Activated naive CD4-positive, alpha-beta T cell treated with anti-CD3 and anti-CD28 coated beads, Interleukin-2, amount 50 U/mL, for 24 hours (primary cell): ENCODE measurements around the gene HECW1.

ENCODE experiments used
- H3K27ac Mint-ChIP-seq: one replicate; pipeline ENCODE4 v1.8.0; 2021; ENCODE audit warnings: mild to moderate bottlenecking, mixed read lengths
- H3K27me3 Mint-ChIP-seq: one replicate; pipeline ENCODE4 v1.8.0; 2021; ENCODE audit warnings: mixed read lengths
- H3K36me3 Mint-ChIP-seq: one replicate; pipeline ENCODE4 v1.8.0; 2021; ENCODE audit warnings: mixed read lengths
- H3K4me1 Mint-ChIP-seq: one replicate; pipeline ENCODE4 v1.8.0; 2021; ENCODE audit warnings: mixed read lengths
- H3K4me3 Mint-ChIP-seq: one replicate; pipeline ENCODE4 v1.8.0; 2021; ENCODE audit warnings: mild to moderate bottlenecking, mixed read lengths
- H3K9me3 Mint-ChIP-seq: one replicate; pipeline ENCODE4 v1.8.0; 2021; ENCODE audit warnings: mixed read lengths

Gene HECW1

DNA sequence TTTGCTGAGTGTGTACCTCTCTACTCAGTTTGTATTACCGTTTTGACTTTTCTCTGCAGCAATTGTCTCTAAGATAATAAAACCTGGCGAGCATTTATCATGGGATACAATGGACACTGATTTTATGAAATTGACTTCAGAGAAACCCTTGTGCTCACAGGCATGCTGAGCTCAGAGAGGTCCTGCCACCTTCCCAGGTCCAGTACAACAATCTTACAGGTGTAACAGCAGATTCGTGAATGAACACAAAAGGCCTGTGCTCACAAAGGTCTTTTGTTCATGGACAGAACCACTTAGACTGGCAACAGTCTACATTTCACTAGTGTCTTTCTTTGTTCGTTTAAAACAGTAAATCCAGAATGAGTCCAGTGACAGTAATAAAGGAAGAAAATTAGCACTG is 43.2 kb downstream of the HECW1 start:
- no peak overlapping the region for H3K4me3 Mint-ChIP-seq
- no peak overlapping the region for H3K27ac Mint-ChIP-seq
- H3K27me3 Mint-ChIP-seq: peaks cover 12% of the 10 kb centered on the region
- no peaks in the 10 kb centered on the region for H3K36me3 Mint-ChIP-seq
- H3K4me1 Mint-ChIP-seq: no peaks in the 10 kb centered on the region
- no peaks in the 10 kb centered on the region for H3K9me3 Mint-ChIP-seq

DNA sequence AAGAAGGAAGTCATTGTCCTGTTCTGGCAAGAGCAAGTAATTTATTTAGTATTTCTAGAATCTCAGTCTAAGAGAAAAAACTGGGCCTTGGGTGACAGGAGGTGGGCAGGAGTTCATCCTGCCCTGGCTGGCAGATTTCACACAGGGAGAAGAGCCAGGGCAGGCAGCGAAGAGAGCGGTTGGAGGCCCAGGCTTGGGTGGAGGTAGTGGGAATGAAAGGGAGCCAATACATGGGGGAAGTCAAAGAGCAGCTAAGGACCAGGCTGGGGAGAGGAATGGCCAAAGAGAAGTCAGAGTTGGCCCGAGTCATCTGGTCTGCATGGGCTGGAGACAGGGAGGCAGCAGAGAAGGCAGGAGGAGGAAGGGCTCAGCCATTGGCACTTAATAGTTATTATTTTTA is 51.4 kb downstream of the HECW1 start:
- Mint-ChIP-seq H3K4me1 (no peaks in the 10 kb centered on the region), H3K36me3 (no peaks in the 10 kb centered on the region), H3K4me3 (no peak overlapping the region), H3K27ac (no peak overlapping the region), H3K27me3 (peaks cover 2% of the 10 kb centered on the region), H3K9me3 (no peaks in the 10 kb centered on the region)

GRCh38 chr7:43164757-43165156 is 52.3 kb downstream of the HECW1 start:
- Mint-ChIP-seq H3K4me3 (no peak overlapping the region), H3K4me1 (no peaks in the 10 kb centered on the region), H3K9me3 (no peaks in the 10 kb centered on the region), H3K36me3 (no peaks in the 10 kb centered on the region), H3K27me3 (peaks cover 2% of the 10 kb centered on the region), H3K27ac (no peak overlapping the region)

- Mint-ChIP-seq H3K27me3 (peaks cover 2% of the 10 kb centered on the region), H3K4me1 (no peaks in the 10 kb centered on the region), H3K27ac (no peak overlapping the region), H3K36me3 (no peaks in the 10 kb centered on the region), H3K9me3 (no peaks in the 10 kb centered on the region), H3K4me3 (no peak overlapping the region)
Measured at GRCh38 chr7:43166686-43167085, 54.2 kb downstream of the HECW1 start.

- Mint-ChIP-seq H3K9me3 (no peaks in the 10 kb centered on the region), H3K4me3 (no peak overlapping the region), H3K27ac (no peak overlapping the region), H3K36me3 (no peaks in the 10 kb centered on the region), H3K27me3 (no peaks in the 10 kb centered on the region), H3K4me1 (no peaks in the 10 kb centered on the region)
Measured at GRCh38 chr7:43169076-43169475, 56.6 kb downstream of the HECW1 start.

DNA sequence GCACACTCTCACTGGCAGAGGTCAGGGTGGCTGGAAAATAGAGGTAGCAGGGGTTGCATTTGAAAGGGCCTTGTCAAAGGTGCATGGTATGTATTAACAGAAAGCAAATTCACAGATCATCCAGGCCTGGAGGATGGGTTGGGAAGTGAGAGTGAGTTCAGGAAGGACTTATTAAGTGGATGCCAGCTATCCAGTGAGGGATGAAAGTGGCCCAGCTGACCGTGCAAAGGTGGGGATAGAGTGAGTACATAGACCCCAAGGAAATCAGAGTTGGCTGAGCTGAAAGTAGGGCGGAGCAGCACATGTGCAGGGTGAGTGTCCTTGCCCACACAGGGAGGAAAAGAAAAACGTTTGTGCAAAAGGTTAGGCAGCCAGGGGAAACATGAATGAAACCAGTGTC is 58.1 kb downstream of the HECW1 start:
- no peak overlapping the region for H3K4me3 Mint-ChIP-seq
- H3K27ac Mint-ChIP-seq: no peak overlapping the region
- no peaks in the 10 kb centered on the region for H3K9me3 Mint-ChIP-seq
- no peaks in the 10 kb centered on the region for H3K27me3 Mint-ChIP-seq
- H3K4me1 Mint-ChIP-seq: no peaks in the 10 kb centered on the region
- H3K36me3 Mint-ChIP-seq: no peaks in the 10 kb centered on the region

DNA sequence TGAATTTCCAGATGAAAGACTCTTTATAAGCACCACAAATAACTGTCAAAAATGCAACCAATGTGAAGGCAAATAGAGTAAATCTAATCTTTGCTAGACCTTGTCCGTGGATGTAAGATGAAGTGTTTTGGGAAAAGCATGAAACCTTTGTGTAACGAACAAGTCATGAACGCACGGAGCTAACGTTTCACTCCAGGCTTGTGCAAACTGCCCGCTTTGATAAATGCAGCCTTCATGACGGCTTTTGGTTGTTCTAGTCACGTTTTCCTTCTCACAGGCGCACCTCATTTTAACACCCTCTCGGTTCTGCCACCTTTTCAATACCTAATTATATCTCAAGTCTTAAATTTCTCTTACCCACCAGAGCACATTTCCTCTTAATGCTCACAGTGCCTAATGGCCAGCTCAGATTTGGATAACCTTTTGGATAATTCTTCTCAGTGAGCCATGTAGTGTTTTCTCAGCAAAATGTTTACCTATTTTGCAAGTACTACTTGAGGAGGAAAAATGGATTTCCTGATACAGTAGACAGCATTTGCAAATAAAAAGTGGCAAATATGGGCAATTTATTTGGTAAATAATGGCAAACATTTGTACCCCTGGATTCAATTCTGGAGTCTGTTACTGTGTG is 63.2 kb downstream of the HECW1 start:
- Mint-ChIP-seq H3K27ac (no peak overlapping the region), H3K4me1 (no peaks in the 10 kb centered on the region), H3K9me3 (no peaks in the 10 kb centered on the region), H3K27me3 (no peaks in the 10 kb centered on the region), H3K36me3 (no peaks in the 10 kb centered on the region), H3K4me3 (no peak overlapping the region)

GRCh38 chr7:43179393-43179792 is 66.9 kb downstream of the HECW1 start:
- H3K36me3 Mint-ChIP-seq: no peaks in the 10 kb centered on the region
- no peak overlapping the region for H3K4me3 Mint-ChIP-seq
- H3K27ac Mint-ChIP-seq: no peak overlapping the region
- H3K9me3 Mint-ChIP-seq: no peaks in the 10 kb centered on the region
- no peaks in the 10 kb centered on the region for H3K4me1 Mint-ChIP-seq
- peaks cover 6% of the 10 kb centered on the region for H3K27me3 Mint-ChIP-seq

- Mint-ChIP-seq H3K27ac (no peak overlapping the region), H3K27me3 (peaks cover 6% of the 10 kb centered on the region), H3K9me3 (no peaks in the 10 kb centered on the region), H3K4me1 (no peaks in the 10 kb centered on the region), H3K36me3 (no peaks in the 10 kb centered on the region), H3K4me3 (no peak overlapping the region)
Measured at GRCh38 chr7:43192806-43193460, 80.5 kb downstream of the HECW1 start.

GRCh38 chr7:43193893-43194292 is 81.4 kb downstream of the HECW1 start:
- Mint-ChIP-seq H3K27me3 (peaks cover 4% of the 10 kb centered on the region), H3K4me3 (no peak overlapping the region), H3K4me1 (no peaks in the 10 kb centered on the region), H3K9me3 (no peaks in the 10 kb centered on the region), H3K27ac (no peak overlapping the region), H3K36me3 (no peaks in the 10 kb centered on the region)

- H3K4me1 Mint-ChIP-seq: no peaks in the 10 kb centered on the region
- no peaks in the 10 kb centered on the region for H3K9me3 Mint-ChIP-seq
- H3K36me3 Mint-ChIP-seq: no peaks in the 10 kb centered on the region
- no peak overlapping the region for H3K27ac Mint-ChIP-seq
- H3K27me3 Mint-ChIP-seq: peaks cover 3% of the 10 kb centered on the region
- no peak overlapping the region for H3K4me3 Mint-ChIP-seq
Measured at GRCh38 chr7:43195256-43195655, 82.8 kb downstream of the HECW1 start.

DNA sequence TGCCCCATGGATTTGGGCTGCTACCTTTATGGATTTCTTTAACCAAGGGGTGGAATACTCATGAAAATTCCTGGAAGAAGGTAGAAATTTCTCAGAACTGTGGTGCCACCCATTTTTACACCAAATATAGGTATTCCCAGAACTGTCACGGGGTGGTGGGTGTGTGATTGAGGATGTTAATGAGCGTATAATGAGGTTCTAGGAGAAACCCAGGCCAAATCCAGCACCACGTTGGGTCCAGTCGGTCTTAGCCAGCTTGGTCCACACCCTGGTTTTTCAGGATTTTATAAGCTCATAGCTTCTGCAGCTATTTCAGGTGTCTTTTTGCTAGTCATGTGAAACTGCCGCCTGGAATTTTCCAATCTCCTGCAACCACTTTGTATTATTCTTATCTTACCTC is 83.3 kb downstream of the HECW1 start:
- H3K27me3 Mint-ChIP-seq: peaks cover 7% of the 10 kb centered on the region
- H3K4me3 Mint-ChIP-seq: no peak overlapping the region

DNA sequence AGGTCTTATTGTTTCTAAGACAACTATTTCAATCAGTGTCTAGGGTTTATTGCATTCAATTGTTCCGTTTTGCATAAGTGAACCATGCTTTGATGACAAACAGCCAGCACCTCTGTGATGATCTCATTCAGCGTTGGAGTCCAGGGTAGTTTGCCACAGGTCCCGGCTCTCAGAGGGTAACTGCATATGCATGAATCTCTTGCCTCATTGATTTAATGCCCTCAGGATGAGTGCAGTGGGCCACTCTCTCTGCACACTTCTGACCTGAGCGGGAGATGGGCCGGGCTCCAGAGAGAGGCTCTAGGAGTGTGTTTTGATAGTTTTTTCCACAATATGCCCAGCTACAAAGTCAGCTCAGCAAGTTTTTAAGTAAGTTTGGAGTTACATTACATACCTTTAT is 83.9 kb downstream of the HECW1 start:
- Mint-ChIP-seq H3K27me3 (peaks cover 7% of the 10 kb centered on the region), H3K36me3 (no peaks in the 10 kb centered on the region), H3K4me3 (no peak overlapping the region), H3K4me1 (no peaks in the 10 kb centered on the region), H3K9me3 (no peaks in the 10 kb centered on the region), H3K27ac (no peak overlapping the region)

More for the DNA sequence above, 83.3 kb downstream of the HECW1 start:
- no peak overlapping the region for H3K27ac Mint-ChIP-seq
- H3K9me3 Mint-ChIP-seq: no peaks in the 10 kb centered on the region
- H3K4me1 Mint-ChIP-seq: no peaks in the 10 kb centered on the region
- no peaks in the 10 kb centered on the region for H3K36me3 Mint-ChIP-seq

- Mint-ChIP-seq H3K4me3 (no peak overlapping the region), H3K9me3 (no peaks in the 10 kb centered on the region), H3K4me1 (no peaks in the 10 kb centered on the region), H3K27me3 (peaks cover 8% of the 10 kb centered on the region), H3K27ac (no peak overlapping the region), H3K36me3 (no peaks in the 10 kb centered on the region)
Measured at GRCh38 chr7:43198016-43198415, 85.6 kb downstream of the HECW1 start.

- no peaks in the 10 kb centered on the region for H3K36me3 Mint-ChIP-seq
- H3K27me3 Mint-ChIP-seq: peaks cover 10% of the 10 kb centered on the region
- H3K9me3 Mint-ChIP-seq: no peaks in the 10 kb centered on the region
- no peak overlapping the region for H3K27ac Mint-ChIP-seq
- H3K4me1 Mint-ChIP-seq: no peaks in the 10 kb centered on the region
- H3K4me3 Mint-ChIP-seq: no peak overlapping the region
Measured at GRCh38 chr7:43198599-43199090, 86.2 kb downstream of the HECW1 start.

GRCh38 chr7:43199371-43200160 is 87.1 kb downstream of the HECW1 start:
- Mint-ChIP-seq H3K4me3 (no peak overlapping the region), H3K27me3 (peaks cover 10% of the 10 kb centered on the region), H3K27ac (no peak overlapping the region), H3K9me3 (no peaks in the 10 kb centered on the region), H3K36me3 (no peaks in the 10 kb centered on the region), H3K4me1 (no peaks in the 10 kb centered on the region)
